Measurements from ENCODE around the gene PCDH1. TPM values are rescaled to one million over a fixed set of nuclear protein-coding genes. Genes with fewer than 3 reads are reported as not detected.
A peak's percentile ranks its signal among the peaks of the same experiment; 100 is the strongest.

The PCDH1 gene
- total and polyA plus RNA-seq, 2 of the 8 experiments (the other 6 are each of a cell fraction or from before 2014, with no cell fraction given), result 101 to 102 TPM

- TF ChIP-seq CHD2 (IDR thresholded peaks at IDR 0.05; ENCODE audit: low read length) (peak; percentile 36; the same call in 1 of the 2 replicates), RNF2 (IDR thresholded peaks at IDR 0.05; ENCODE audit: borderline replicate concordance, low read depth, low read length, missing control alignments, poor library complexity, severe bottlenecking) (no peak), EGR1 (IDR thresholded peaks at IDR 0.05; ENCODE audit: borderline replicate concordance, low read depth, low read length) (peak; percentile 67), BCL11A (IDR thresholded peaks at IDR 0.05; ENCODE audit: low read depth in 2 of 2, low read length in 2 of 2) (no peak), NANOG (IDR thresholded peaks at IDR 0.05; ENCODE audit: insufficient read depth, low read depth, low read length, poor library complexity, severe bottlenecking) (no peak), POLR2AphosphoS5 (IDR thresholded peaks at IDR 0.05; ENCODE audit: low read depth, low read length) (peak; percentile 50; the same call in 1 of the 2 replicates), MAFK (IDR thresholded peaks at IDR 0.05; ENCODE audit: low read depth, low read length) (no peak), TCF12 (IDR thresholded peaks at IDR 0.05; ENCODE audit: low read depth, low read length) (no peak)
- TF ChIP-seq, protein P1, sequence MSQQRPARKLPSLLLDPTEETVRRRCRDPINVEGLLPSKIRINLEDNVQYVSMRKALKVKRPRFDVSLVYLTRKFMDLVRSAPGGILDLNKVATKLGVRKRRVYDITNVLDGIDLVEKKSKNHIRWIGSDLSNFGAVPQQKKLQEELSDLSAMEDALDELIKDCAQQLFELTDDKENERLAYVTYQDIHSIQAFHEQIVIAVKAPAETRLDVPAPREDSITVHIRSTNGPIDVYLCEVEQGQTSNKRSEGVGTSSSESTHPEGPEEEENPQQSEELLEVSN (IDR thresholded peaks at IDR 0.05), result no peak
Measured at GRCh38 chr5:141923448-141924313, 45.5 kb upstream of the PCDH1 start, which contains the start of gene DELE1 (continued).

All from H1 (cell line).